GM15510 (cell line): ENCODE results near the gene CGREF1.

Experiments
- POLR2A ChIP-seq: IDR thresholded peaks from 3 replicates; pipeline ENCODE4 v1.6.1; 2011; ENCODE audit warnings: borderline replicate concordance; ENCODE audit not compliant: insufficient read length; ENCODE audit errors: extremely low read depth

The CGREF1 gene

DNA sequence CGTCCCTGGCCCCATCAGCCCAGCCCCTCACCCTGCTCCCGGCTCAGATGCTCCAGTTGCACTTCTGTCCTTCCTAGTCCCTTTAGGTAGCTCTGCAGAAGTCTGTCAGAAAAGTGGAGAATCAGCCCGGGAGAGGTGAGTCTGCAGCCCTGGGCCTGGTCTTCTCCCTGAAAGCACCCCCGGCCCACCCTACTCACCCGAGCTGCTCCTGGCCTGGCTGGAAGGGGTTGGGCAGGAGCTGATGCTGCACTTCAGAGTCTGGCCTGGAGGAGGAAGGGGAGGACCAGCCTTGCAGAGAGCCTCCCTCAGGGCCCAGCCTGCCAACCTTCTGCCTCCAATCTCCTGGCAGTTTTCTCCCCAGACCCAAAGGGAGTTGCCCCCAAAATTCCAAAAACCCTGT lies 16.6 kb downstream of the CGREF1 start:
- TF ChIP-seq POLR2A, result no peak

DNA sequence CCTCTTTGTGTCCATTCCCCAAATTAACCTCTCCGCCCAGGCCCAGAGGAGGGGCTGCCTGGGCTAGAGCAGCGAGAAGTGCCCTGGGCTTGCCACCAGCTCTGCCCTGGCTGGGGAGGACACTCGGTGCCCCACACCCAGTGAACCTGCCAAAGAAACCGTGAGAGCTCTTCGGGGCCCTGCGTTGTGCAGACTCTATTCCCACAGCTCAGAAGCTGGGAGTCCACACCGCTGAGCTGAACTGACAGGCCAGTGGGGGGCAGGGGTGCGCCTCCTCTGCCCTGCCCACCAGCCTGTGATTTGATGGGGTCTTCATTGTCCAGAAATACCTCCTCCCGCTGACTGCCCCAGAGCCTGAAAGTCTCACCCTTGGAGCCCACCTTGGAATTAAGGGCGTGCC lies 18.9 kb downstream of the CGREF1 start:
- TF ChIP-seq POLR2A, result no peak

DNA sequence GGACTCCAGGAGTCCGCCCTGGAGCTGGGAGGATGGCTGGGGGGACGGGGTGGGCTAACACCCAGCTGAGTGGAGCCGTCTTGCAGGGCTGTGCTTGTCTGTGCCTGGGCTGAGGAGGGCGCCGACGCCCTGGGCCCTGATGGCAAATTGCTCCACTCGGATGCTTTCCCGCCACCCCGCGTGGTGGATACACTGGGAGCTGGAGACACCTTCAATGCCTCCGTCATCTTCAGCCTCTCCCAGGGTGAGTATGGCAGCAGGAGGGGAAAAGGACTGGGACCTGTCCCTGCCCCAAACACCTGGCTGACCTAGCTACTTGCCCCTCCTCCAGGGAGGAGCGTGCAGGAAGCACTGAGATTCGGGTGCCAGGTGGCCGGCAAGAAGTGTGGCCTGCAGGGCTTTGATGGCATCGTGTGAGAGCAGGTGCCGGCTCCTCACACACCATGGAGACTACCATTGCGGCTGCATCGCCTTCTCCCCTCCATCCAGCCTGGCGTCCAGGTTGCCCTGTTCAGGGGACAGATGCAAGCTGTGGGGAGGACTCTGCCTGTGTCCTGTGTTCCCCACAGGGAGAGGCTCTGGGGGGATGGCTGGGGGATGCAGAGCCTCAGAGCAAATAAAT lies 19.5 kb downstream of the CGREF1 start:
- no peak for TF ChIP-seq POLR2A

DNA sequence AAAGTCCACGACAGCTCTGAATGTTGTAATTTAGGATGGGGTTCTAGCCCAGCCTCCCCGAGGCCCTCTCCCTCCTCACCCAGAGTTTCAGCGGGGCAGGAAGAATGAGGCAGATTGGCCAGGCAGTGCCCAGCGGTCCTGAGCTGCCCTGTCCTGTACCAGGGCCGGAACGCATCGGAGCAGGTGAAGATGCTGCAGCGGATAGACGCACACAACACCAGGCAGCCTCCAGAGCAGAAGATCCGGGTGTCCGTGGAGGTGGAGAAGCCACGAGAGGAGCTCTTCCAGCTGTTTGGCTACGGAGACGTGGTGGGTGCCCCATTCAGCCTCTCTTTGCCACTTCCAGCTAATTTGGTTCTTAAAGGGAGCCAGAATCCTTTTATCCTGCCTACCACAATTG lies 21.6 kb downstream of the CGREF1 start:
- TF ChIP-seq POLR2A, result no peak

DNA sequence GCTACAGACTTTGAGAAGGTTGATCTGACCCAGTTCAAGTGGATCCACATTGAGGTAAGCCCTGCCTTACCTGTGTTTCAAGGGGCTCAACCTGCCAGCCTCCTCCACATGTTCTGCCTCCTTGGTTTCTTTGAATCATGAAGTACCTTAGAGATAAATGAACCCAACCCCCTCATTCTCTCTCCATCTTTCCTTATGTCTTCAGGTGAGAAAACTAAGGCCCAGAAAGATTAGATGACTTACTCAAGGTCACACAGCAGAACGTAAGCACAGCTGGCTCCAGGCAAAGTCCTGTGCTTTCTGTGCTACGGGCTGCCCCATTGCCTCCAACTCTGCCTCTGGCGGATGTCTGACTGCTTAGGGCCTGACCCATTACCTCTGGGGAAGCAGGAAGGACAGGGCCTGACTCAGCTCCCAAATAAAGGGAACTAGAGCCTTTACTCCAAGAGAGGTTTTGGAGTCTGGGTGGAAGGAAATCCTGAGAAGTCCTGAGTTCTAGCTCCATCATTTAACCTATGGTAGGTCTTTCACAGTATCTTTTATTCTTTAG lies 22.1 kb downstream of the CGREF1 start:
- no peak for TF ChIP-seq POLR2A

DNA sequence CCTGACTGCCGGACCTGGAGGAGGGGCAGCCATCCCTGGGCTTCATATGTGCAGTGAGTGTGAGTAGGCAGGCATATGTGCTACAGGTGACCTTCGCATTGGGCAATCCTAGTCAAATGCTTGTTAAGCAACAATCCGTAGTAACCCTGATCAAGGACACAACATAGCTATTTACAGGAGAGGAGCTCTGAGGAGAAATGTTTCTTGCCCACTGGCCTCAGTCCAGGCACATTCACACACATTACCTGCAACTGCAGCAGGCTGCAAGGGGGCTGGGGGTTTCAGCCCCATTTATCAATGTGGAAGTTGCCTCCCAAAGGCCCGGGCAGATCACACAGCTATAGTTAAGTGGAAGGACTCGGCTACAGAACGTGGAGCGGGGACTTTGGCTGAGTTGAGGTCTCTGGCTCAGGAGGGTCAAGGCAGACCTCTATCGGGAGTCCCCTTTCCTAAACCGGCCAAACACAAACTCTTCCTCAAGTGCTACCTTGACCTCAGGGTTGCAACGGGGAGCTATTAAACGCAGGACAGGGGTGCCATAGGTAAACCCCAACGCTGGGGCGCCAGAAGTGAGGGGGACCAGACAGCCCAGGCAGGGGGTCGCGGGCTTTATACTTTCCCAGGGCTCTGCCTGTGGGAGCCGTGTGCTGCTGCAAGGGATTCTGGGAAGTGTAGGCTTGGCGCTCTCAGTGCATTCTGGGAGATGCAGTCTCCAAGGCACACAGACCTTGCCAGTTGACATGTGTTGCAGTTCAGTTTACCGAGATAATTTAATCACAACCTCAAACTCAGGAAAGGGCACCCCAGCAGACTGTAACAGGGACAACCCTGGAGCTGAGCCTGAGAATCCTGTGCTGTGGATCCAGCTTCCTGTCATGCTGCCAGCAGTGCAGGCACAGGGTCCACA lies 22.9 kb downstream of the CGREF1 start:
- TF ChIP-seq POLR2A, result no peak

DNA sequence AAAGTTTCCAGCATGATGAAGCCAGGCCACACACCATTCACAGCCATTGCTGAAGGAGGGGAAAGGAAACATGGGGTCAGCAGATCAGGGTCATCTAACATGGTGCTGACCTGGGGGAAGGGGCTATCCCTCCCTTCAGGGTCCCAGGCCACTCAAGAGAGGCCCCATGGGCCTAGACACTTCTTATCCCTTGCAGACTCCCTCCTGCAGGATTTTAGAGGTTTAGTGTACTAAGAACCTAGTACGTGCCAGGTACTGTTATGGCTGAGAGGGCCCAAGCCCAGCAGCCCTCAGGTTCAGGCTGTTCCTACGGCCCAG lies 23.5 kb downstream of the CGREF1 start:
- TF ChIP-seq POLR2A, result no peak

DNA sequence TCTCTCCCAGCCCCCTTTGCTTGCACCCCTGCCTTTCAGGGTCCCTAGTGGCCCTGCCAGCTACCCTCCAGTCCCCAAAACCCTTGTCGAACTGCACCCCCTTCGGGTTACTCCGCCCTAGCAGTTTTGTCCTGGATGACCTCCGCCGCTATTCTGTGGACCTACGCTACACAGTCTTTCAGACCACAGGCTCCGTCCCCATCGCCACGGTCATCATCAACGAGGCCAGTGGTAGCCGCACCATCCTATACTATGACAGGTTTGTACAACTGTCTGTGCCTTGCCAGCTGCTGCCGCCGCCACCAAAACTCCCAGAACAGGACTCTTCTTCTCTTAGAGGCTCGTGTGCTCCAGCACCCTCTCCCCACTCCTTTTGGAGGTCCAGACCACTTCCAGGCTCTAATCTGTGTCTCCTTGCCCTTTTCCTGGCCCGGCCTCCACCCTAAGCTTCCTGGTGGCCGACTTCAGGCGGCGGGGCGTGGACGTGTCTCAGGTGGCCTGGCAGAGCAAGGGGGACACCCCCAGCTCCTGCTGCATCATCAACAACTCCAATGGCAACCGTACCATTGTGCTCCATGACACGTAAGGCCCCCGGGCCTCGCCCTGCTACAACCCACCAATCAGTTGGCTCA lies 24.5 kb downstream of the CGREF1 start:
- TF ChIP-seq POLR2A, result no peak

DNA sequence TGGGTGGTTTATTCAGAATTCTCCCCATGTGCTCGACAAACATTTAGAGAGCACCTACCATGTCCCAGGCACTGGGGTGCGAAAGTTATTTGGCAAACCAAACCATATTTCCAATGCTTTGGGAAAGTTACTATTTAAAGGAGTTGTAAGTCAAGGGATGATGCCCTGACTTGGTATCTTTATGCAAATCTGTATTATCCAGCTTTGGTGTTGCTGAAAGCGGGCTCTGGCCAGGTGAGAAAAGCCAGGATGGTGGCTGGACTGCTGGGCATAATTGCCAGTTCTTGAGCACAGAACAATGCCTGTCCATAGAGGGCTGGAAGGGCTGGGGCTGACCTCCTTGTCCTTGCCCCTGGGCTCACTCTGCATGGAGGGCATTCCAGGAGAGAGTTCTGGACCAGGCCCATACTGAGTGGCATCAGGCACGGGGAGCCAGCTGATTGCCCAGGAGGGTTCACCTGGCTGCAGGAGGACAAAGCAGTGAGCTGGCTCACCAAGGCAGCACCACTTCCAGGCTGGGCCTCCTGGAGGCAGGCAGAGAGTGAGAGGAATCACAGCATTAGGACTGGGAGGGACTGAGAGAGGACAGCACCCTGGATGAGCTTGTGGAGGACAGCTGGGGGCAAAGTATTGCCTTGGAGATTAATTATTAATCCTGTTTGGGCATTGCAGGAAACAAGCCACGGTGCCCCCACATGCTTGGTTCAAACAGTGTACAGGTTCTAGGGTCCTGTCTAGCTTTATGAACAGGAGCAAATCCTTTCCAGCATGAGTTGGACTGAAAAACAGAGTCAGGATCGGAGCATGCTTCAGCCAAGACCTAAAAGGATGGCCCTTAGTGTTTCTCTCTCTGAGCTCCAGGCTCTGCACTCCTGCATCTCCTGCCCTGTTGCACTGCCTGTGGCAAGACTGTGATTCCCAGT lies 25.2 kb downstream of the CGREF1 start:
- TF ChIP-seq POLR2A, result no peak

DNA sequence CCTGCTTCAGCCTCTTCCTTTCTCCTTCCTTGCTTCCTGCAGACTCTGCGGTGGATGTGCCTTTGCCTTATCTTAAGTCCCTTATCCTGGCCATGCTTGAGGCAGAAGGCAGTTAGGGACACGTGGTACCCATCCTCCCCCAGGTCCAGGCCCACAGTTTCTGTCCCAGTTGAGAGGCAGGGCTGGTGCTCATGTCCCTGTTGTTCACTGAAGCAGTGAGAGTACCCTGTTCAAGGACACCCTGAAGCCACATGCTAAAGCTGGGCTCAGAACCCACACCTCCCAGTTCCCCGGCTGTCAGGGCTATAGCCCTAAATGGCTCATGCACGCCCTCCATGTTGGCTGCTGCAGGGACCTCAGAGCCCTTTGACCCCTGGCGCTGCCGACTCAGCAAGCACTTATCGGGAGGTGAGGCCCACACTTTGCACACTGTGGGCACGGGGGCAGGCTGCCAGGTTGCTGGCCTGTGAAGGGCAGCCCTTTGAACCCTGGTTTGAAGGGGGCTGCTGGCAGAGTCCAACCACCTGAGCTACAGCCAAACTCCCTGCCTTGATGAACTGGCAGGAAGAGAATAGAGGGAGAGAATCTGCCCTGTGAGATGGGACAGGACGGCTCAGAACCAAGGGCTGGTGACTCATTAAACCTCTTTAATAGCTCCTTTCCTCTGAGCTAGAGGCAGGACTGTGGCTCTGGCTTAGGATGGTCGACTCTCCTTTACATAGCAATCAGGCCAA lies 26.1 kb downstream of the CGREF1 start:
- TF ChIP-seq POLR2A, result no peak

DNA sequence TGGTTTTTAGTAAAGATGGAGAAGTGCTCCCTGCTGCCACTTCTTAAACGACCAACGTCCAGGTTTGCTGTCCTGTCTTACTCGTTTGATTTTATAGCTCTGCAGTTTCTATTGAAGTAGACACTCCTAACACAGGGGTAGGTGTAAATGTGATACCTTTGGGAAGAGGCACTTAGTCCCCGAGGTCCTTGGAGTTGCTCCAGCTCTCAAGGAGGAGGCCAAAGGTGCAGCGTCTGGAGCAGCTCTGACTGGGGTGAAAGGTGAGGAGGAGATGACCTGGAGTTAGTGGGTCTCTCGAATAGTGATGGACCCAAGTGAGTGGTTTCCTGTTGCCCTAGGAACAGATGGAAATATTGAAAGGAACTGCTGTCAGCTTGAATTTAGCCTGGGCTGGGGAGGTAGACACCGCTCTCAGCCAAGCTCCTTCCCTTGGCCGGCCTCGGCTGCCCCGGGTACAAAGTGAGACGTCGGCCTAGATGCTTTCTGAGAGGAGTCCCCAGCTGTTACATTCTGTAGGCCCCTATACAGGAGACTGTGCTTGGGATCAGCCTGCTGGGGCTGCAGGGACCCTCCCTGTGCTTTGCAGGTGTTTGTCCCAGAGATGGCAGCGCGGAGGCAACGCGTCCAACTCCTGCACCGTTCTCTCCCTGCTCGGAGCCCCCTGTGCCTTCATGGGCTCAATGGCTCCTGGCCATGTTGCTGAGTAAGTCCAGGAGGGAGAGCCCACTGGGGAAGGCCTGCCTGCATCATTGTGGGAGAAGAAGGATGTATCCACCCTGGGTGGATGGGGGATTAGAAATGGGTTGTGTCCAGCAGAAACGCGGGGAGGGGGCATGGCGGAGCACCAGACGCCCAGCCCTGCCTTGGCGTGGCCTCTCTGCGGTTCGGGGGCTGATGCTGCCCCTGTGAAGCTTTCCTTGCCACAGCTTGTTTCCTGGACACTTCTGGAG lies 26.9 kb downstream of the CGREF1 start:
- TF ChIP-seq POLR2A, result no peak

DNA sequence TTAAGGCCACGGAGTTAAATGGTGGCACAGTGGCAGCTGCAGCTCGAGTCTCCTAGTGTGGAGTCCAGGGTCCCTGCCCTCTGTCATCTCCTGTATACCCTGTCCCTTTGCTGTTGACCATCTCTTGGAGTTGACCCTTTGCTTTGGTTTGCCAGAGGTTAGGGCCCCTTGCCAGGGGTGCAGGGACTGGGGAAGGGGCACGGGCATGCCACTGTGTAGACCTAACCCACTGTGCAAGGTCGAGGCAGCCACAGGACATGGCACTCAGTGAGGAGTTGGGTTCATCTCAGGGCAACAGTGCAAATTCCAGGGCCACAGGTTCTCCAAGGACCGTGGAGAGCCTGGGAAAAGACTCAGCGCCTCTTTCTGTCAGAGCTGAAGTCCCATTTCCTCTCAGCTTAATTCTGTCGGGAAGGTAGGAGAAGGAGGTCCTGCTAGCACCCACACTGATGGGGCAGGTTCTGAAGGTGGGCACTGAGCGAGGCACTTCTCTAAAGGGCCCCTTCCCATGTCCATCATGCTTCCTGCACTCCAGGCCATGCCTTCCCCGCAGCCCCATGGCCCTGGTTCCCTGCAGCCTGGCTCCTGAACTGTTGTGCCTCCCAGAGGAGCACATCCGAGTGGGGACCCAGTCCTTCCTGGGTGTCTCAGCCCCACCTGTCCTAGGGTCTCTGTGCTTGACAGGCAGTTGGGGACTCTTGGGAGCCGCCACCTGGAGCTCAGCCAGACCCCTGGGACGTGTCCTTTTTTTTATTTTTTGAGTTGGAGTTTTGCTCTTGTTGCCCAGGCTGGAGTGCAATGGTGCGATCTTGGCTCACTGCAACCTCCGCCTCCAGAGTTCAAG lies 29.6 kb downstream of the CGREF1 start:
- TF ChIP-seq POLR2A, result no peak
